ENCODE results near the gene NME9.

Gene NME9

DNA sequence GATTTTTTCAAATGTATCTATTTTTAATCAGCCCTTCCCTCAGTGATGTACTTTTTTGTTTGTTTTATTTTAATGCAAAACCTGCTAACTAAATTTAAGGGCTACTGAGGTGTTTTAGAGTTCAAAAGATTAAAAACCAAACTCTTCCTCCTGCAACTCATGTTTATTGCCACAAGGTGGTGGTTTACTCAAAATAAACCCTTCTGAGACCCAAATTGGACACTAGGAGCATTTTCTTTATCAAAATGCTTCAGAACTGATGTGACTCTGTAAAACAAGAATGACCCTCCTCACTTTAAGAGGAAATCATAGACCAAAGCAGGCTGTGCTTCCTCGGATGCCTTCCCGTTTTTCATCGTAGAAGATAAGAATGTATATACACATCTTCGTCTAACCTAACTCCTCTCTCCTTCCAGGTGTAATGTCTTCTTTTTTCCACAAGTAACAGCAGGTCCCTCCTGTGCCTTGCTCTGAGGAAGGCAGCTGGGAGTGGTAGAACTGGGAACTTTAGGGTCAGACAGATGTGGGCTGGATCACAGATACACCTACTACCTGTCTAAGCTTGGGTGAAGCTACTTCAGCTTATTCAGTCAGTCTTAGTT lies 2.9 kb upstream of the NME9 start:
- peak; percentile 94 for FAIRE-seq

GRCh38 chr3:138331143-138331894 lies 1.7 kb upstream of the NME9 start:
- no peak for FAIRE-seq

DNA sequence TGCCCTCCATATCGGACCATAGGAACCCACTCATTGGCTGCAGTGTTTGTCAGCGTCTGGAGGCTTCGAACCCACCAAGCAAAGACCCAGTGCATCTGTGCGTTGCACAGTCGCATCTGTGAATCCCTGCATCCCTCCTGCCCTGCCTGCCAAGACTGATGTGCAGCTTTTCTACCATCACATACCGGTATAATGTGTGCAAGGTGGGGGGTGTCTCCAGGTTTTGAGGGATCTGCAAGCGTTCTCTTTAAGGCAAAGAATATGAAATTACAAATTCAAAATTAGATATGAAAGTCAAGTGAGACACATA lies 288 bp upstream of the NME9 start:
- FAIRE-seq, result no peak

DNA sequence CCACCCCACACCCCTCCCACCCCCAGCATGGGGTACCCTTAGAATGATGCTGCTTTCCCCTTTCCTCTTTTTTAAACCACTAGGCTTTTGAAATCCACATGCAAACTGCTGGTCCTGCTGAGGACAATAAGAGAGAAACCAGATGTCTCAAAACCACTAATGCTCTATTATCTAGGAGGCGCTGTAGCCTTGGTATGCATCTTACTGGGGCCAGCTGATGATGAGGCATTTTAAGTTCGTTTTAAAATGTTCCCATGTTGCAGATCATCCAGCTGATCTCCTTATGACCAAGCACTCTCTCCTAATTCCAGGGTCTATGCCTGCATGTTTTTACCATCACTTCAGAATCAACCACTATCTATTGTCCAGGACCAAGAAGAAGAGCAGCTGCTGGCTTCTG lies 1.3 kb downstream of the NME9 start:
- FAIRE-seq, result no peak

GRCh38 chr3:138327831-138328230 lies 1.8 kb downstream of the NME9 start:
- FAIRE-seq, result no peak

GRCh38 chr3:138326866-138327595 lies 2.6 kb downstream of the NME9 start:
- FAIRE-seq, result no peak

DNA sequence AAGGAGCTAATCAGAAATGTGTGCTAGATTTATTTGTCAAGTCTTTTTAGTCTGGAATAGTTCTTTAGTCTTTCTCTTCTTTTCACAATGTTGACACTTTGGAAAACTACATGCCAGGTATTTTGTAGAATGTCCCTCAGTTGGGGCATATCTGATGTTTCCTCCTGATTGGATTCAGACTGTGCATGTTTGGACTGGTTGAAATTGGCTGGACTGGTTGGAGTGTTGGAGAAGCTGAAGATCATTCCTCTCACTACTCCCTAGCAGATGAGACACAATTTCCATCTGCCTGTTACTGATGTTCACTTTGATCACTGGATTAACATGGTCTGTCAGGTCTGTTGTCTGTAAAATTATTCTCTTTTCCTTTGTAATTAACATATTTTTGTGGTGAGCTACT lies 3.7 kb downstream of the NME9 start:
- FAIRE-seq, result no peak

GRCh38 chr3:138323971-138324370 lies 5.7 kb downstream of the NME9 start:
- no peak for FAIRE-seq

DNA sequence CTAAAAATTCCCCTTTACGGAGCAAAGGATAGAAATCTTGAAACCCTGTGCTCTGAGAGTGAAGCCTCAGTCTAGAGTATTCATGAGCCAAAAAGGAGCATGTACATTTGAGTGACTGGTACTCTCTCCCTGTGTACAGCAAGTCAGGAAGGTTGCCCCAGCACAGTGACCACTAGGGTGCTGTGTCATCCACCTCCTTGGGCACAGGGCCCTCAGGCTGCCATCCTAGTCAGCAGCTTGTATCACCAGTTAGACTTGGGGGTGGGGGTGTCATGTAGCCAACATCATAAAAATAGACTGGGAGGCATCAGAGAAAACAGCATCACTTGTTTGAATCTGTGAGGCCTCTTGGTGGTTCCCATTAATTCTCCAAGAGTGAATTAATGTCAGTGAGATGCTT lies 12.0 kb downstream of the NME9 start:
- no peak for FAIRE-seq

DNA sequence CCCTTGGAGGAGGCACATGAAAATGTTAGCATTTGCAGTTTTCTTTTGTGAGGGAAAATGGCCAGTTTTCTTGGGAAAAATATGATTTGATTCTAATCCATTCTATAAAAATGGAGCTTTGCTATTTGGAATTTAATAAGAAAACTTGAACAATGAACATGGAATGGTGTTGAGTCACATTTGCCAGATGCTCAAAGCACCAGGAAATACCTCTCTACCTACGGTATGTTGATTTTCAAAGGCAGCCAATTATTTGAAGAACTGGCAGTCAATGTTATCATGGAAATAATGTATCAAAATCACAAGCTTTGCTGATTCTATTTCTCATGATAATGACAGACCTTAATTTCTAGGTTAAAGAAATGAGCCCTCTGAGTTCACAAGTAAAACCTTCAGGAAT lies 14.9 kb downstream of the NME9 start:
- no peak for FAIRE-seq

- no peak for FAIRE-seq
Measured at GRCh38 chr3:138310494-138310893, 19.2 kb downstream of the NME9 start.

GRCh38 chr3:138308783-138309182 lies 20.9 kb downstream of the NME9 start:
- FAIRE-seq, result no peak

DNA sequence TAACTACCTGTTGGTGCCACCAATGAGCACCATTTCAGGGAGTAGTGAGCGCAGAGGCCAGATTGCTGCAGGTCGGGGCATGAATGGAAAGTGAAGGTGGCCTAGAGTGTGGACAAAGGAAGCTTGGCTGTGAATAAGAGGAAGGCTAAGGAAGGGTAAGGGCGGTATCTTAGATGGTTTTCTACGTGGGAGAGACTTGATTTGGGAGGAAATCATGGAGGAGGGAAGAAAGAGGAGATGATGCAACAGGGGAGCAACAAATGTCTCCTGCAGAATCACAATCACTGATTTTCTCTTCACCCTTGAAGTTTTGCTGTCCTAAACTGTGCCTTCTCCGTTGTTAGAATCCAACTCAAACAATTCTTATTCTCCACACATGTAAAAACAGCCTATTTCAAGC lies 21.8 kb downstream of the NME9 start:
- FAIRE-seq, result no peak

GRCh38 chr3:138303474-138303873 lies 26.2 kb downstream of the NME9 start:
- no peak for FAIRE-seq

DNA sequence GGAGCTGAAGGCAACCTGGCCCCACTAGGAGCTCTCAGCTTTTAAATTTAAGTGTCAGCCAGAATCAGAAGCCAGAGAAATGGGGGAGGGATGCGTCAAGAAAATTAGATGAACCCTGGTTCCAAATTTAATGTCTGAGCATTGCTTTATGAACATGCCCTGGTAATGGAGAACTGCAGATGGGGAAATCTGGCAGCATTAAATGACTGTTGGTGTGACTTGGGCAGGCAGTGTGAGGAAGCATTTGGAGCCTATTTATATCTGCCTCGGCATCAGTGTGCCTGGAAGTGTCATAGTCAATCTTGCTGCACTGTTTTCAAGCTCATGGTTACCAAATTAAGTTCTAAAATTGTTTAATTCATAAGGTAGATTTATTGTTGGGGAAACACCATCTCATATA lies 29.0 kb downstream of the NME9 start:
- no peak for FAIRE-seq

DNA sequence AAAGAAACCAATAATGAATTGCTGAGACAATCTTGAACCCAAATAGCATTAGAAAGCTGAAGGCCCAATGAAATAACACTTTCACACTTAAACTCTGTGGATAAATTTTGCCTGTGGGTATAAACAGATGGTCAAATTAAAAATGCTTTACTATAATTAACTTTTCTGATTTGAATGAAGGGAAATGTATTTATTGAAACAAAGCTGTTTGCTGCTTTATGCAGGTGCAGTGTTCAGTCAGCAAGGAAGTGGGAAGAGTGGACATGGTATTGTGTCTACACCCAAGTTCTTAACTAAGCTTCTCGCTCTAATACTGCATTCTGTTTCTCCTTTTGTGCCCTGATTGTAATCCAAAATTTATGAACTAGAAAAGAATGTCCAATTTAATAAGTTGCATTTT lies 31.8 kb downstream of the NME9 start:
- FAIRE-seq, result no peak

- no peak for FAIRE-seq
Measured at GRCh38 chr3:138297059-138297607, 32.5 kb downstream of the NME9 start.

- no peak for FAIRE-seq
Measured at GRCh38 chr3:138296639-138297038, 33.0 kb downstream of the NME9 start.

GRCh38 chr3:138289701-138290100 lies 40.0 kb downstream of the NME9 start:
- FAIRE-seq, result no peak

GRCh38 chr3:138289260-138289659 lies 40.4 kb downstream of the NME9 start:
- no peak for FAIRE-seq

- no peak for FAIRE-seq
Measured at GRCh38 chr3:138284957-138285477, 44.6 kb downstream of the NME9 start.

GRCh38 chr3:138284079-138284478 lies 45.6 kb downstream of the NME9 start:
- no peak for FAIRE-seq

DNA sequence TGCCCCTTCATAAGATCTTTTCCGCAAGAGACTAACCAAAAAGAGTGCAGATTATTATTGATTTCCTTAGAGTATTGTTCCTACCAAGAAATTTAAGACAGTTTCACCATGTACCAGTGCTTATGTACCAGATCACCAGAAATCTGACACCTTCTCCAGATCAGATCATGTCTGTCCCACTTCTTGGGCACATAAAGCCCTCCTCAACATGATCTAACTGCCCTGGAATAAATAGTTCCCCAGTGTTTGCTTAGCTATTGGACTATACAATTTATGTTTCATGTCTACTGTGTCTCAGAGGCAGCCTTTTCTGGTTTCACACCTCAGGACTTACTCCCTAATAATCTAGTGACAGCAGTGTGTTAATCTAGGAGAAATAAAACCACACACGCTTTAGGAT lies 46.8 kb downstream of the NME9 start:
- no peak for FAIRE-seq

GRCh38 chr3:138281561-138281960 lies 48.1 kb downstream of the NME9 start:
- FAIRE-seq, result no peak

Data from G401.6 (cell line).